ENCODE data around the gene MTG2.

MTG2 gene

GRCh38 chr20:62220666-62221568 lies 38.1 kb downstream of the MTG2 start:
- no peak for DNase-seq (ENCODE audit: low read depth in 2 of 2)

DNA sequence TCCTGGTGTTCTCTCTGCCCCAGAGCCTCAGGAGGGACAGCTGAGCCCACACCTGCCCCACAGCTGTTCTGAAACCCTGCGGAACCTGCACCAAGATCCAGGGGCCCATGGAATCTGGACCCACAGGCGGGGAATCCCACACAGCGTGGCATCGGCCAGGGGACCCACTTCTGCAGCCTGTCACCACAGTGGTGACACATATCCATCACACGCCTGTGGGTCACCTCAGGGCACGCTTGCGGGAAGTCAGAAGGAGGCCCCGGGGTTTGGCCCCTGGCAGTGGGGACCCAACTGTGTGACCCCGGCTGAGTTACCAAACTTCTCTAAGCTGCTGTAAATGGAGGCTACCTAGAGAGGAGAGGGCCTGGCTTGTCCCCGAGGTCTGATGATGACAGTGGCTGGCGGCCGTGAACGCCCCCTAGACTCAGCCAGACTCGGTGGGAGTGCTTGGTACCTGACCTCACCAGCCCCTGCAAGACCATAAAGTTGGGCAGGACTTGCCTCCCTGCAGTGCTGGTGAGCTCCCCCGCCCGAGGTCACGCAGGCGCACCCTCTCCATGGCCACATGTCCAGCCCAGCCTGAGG lies 39.5 kb downstream of the MTG2 start:
- no peak for DNase-seq (ENCODE audit: low read depth in 2 of 2)

DNA sequence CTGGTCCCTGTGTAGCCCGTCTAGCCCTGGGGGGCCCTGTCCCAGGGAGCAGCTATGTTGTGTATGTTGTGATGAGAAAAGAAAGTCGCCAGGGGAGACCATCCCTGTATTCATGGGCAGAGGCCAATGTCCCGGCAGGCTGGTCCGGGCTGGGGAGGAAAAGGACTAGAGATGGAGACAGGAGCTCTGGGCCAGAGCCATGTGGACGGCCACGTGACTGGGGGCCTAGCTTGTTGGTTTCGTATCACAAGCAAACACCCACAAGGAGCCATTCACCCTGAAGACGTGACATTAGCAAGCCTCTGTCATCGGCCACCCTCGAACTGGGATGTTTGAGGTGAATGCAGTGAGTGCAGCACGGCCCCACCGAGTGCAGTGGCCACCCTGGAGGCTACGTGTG lies 40.1 kb downstream of the MTG2 start:
- DNase-seq (ENCODE audit: low read depth in 2 of 2): no peak

- DNase-seq (ENCODE audit: low read depth in 2 of 2): no peak
Measured at GRCh38 chr20:62223571-62223970, 40.7 kb downstream of the MTG2 start.

DNA sequence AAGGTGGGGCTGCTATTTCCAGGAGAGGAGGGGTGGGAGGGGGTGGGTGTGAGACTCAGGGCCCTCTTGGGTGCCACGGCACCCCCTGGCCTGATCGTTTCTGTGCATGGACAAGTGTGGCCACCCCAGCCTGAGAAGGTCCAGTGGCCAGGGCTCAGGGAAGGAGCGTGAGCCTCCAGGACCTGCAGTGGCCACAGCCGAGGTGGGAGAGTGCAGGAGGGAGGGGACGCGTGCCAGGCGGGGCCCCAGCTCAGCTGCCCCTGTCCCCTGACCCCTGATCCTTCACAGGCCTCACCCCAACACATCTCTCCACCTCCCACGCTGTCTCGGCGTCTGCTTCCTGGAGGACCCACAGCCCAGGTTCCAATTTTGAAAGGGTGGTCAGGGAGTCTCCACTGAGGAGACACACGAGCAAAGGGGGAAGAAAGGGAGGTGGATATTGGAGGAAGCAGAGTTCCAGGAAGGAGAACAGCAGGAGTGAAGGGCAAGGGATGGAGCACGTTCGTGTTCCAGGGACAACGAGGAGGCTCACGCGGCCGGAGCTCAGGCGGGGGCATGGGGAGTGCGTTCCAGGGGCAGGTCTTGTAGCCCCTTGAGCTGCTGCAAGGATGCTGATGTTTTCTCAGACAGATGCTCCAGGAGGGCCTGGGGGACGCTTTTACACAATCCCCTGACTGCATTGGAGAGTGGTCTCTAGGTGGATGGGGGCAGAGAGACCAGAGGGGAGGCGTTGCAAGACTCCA lies 41.5 kb downstream of the MTG2 start:
- DNase-seq (ENCODE audit: low read depth in 2 of 2): no peak

GRCh38 chr20:62225026-62225425 lies 42.2 kb downstream of the MTG2 start:
- DNase-seq (ENCODE audit: low read depth in 2 of 2): no peak

GRCh38 chr20:62225820-62226635 lies 43.2 kb downstream of the MTG2 start:
- no peak for DNase-seq (ENCODE audit: low read depth in 2 of 2)

- no peak for DNase-seq (ENCODE audit: low read depth in 2 of 2)
Measured at GRCh38 chr20:62226707-62227590, 44.1 kb downstream of the MTG2 start.

DNA sequence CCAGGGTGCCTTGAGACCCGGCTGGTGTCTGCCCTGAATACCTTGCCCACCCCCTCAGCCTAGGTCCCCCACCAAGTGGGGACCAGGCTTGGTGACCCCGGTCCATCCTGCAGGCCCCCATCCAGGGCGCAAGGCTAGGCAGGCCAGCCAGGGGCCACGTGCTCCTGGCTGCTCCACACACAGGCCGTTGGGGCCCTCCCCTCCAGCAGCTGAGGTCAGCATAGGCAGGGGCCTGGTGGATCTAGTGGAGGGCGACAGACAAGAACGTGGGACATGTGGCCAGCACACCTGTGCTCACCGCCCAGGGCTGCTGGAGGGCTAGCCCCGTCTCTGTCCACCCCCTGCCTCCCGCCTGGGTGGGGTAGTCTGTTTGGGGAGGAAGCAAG lies 44.8 kb downstream of the MTG2 start:
- no peak for DNase-seq (ENCODE audit: low read depth in 2 of 2)

DNA sequence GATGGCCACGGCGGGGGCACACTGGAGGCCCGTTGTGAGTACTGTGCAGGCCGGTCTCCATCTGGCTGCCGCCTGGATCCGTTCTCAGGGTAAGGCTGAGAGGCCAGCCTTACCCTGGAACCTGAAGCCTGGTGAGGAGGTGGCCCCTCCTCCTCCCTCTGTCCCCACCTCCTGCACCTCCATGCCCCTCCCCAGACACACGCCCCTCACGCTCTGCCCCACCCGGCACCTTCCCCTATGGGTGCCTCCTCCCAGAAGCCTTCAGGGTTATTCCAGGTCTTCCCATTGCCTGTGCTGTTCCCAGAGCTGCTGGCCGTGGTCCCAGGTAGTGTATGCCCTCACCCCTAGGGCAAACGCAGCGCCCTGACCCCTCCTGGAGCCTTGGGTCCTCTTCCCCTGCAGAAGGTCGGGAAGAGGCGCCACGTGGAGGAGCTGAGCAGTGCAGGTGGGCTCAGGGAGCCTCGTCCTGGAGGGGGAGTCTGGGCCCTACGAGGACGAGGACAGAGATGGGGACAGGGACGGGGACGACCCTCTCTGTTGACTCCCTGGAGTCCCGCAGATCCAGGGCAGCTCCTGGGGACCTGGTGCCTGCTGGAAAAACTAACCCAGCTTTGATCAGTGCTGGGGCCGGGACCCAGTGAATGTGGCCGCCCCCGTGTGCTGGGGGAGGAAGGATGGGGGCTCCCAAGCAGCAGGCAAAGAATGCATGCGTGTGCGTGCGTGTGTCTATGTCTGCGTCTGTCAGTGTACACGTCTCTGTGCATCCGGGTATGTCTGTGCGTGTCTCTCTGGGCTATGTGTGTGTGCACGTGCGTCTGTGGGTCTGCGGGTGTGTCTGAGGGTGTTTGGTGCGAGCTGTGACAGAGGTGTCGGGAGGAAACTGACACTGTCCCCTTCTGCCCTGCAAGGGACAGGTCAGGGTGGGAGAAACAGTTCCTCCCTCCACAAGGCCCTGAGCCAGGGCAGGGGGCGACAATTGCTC lies 45.4 kb downstream of the MTG2 start:
- DNase-seq (ENCODE audit: low read depth in 2 of 2): no peak

- no peak for DNase-seq (ENCODE audit: low read depth in 2 of 2)
Measured at GRCh38 chr20:62228982-62229545, 46.2 kb downstream of the MTG2 start.

DNA sequence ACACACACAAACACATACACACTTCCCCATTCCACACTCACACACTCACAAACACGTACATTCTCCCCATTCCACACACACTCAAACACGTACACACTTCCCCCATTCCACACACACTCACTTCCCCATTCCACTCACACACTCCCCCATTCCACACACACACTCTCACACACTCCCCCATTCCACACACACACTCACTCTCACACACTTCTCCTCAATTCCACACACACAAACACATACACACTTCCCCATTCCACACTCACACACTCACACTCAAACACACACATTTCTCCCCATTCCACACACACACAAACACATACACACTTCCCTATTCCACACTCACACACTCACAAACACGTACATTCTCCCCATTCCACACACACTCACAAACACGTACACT lies 46.8 kb downstream of the MTG2 start:
- no peak for DNase-seq (ENCODE audit: low read depth in 2 of 2)

- no peak for DNase-seq (ENCODE audit: low read depth in 2 of 2)
Measured at GRCh38 chr20:62230276-62230675, 47.4 kb downstream of the MTG2 start.

DNA sequence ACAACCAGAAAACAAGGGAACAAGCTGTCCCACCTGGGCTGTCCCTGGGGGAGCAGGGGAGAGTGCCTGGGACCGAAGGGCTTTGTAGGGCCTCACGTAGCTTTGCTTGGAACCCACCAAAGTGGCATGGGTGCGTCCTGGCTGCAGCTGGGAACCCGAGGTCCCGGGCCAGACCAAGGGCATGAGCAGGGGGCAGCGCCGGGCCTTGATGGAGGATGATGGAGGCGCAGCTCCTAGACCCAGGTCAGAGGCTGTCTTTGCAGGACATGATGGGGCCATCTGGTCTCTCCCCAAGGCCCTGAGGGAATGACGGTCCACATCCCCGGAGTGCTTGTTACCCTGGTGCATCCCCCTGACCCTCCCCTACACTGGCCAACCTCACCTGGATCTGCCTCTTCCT lies 47.9 kb downstream of the MTG2 start:
- DNase-seq (ENCODE audit: low read depth in 2 of 2): no peak

DNA sequence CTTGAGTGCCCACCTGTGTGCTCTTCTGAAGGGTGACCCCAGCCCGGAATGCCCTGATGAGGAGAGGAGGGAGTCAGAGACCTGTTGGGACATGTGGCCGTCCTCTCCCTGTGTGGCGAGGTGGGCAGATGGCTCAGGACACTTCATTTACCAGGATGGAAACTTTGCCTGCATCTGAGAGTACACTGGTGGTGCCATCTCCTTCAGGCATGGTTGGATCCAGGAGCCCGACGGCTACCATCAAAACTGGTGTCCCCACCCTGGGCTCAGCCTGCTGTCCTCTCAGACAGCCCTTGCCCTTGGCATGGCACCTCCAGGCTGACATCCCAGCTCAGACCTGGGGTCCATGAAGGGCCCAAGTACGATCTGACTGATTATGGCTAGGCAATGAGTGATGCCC lies 48.5 kb downstream of the MTG2 start:
- DNase-seq (ENCODE audit: low read depth in 2 of 2): no peak

GRCh38 chr20:62232194-62232593 lies 49.4 kb downstream of the MTG2 start:
- DNase-seq (ENCODE audit: low read depth in 2 of 2): no peak

GRCh38 chr20:62232770-62233645 lies 50.2 kb downstream of the MTG2 start:
- no peak for DNase-seq (ENCODE audit: low read depth in 2 of 2)

DNA sequence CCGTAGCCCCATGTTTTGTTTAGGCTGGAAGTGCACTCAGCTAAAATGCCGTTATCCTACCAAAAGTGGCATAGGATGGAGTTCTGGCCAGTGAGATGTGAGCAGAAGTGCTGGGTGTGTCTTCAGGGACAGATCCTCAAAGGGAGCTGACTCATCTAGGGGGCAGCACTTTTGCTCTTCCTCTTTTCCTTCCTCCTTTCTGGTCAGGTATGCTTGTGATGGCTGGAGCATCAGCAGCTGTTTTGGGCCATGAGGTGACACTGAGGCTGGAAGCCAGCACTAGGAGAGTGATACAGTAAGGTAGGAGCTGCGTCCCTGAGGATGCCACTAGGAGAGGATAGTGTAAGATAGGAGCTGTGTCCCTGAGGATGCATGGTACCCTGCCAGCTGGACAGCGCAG lies 50.9 kb downstream of the MTG2 start:
- DNase-seq (ENCODE audit: low read depth in 2 of 2): no peak

Data from stimulated activated CD8-positive, alpha-beta memory T cell treated with anti-CD3 and anti-CD28 coated beads, Interleukin-7, amount 100 ng/mL, for 4 hours (primary cell).